GM12874 (cell line): Measurements from ENCODE around the gene PABPN1L.

Experiments
- CTCF ChIP-seq: IDR thresholded peaks from 2 replicates; pipeline ENCODE4 v1.5.1; 2011; ENCODE audit warnings: low read depth, mild to moderate bottlenecking, control low read depth, low read length, moderate library complexity; ENCODE audit not compliant: insufficient read depth

The PABPN1L gene

GRCh38 chr16:88906020-88906419 lies 39.6 kb upstream of the PABPN1L start:
- TF ChIP-seq CTCF: no peak

GRCh38 chr16:88905563-88905962 lies 39.1 kb upstream of the PABPN1L start:
- TF ChIP-seq CTCF: no peak

GRCh38 chr16:88904676-88905365 lies 38.4 kb upstream of the PABPN1L start:
- TF ChIP-seq CTCF: no peak

- no peak for TF ChIP-seq CTCF
Observed at GRCh38 chr16:88903267-88903666, 36.8 kb upstream of the PABPN1L start.

GRCh38 chr16:88902744-88903143 lies 36.3 kb upstream of the PABPN1L start:
- no peak for TF ChIP-seq CTCF

GRCh38 chr16:88901718-88902337 lies 35.4 kb upstream of the PABPN1L start:
- TF ChIP-seq CTCF: no peak

- TF ChIP-seq CTCF: no peak
Observed at GRCh38 chr16:88900662-88901052, 34.2 kb upstream of the PABPN1L start.
